SK-N-SH (cell line): ENCODE measurements around the gene TMEM62. TPM values are rescaled to one million over a fixed set of nuclear protein-coding genes. Genes with fewer than 3 reads are reported as not detected.

Source experiments
- CTCF ChIA-PET: fragments of 300-600, 350-600 bp; formaldehyde crosslinking; extraction: SDS; loops from one replicate; lab custom pipeline; 2021; lab: Yijun Ruan, JAX
- POLR2A ChIA-PET: fragments of 350-600 bp; sonication (Branson Sonifier 250); formaldehyde crosslinking; extraction: SDS; loops from one replicate; lab custom pipeline; 2020; ENCODE audit warnings: antibody characterized with exemption, inconsistent platforms; lab: Yijun Ruan, JAX
- DNase-seq: peaks from one replicate; pipeline ENCODE4 v3.0.0; 2012
- H2AFZ ChIP-seq: fragments of 200-600 bp; sonication (generic); 2 replicates; pipeline ENCODE4 v1.8.1; 2016; ENCODE audit warnings: antibody characterized with exemption, mild to moderate bottlenecking, low read depth
- H3F3A ChIP-seq: fragments of 200-600 bp; sonication (generic); replicated peaks from 2 replicates; pipeline ENCODE3; 2016; ENCODE audit warnings: antibody characterized with exemption, mild to moderate bottlenecking; ENCODE audit not compliant: insufficient read depth
- H3K27ac ChIP-seq, 2 experiments: fragments of 200-500 bp in 1 of 2; fragments of 200-600 bp in 1 of 2; sonication (Bioruptor generic) in 1 of 2; sonication (generic), shearing (Covaris generic) in 1 of 2; 2 replicates each; pipeline versions ENCODE4 v1.5.1 to v1.6.1; 2014 to 2016; ENCODE audit warnings: low read depth in 2 of 2, inconsistent platforms in 1 of 2, low read length in 1 of 2, mild to moderate bottlenecking in 1 of 2, mixed read lengths in 1 of 2
- H3K27me3 ChIP-seq: fragments of 200-600 bp; sonication (generic), shearing (Covaris generic); 2 replicates; pipeline ENCODE4 v1.6.1; 2016; ENCODE audit warnings: mixed run types; ENCODE audit not compliant: insufficient read depth
- H3K36me3 ChIP-seq, 2 experiments: fragments of 200-500 bp in 1 of 2; fragments of 200-600 bp in 1 of 2; sonication (Bioruptor generic) in 1 of 2; sonication (generic) in 1 of 2; replicated peaks in 1 of 2; 2 replicates each; pipeline versions ENCODE3 to v1.5.1; 2014 to 2016; ENCODE audit warnings: low read length in 1 of 2, mild to moderate bottlenecking in 1 of 2; ENCODE audit not compliant: insufficient read depth in 2 of 2, control insufficient read depth in 1 of 2
- H3K4me1 ChIP-seq, 2 experiments: fragments of 200-500 bp in 1 of 2; fragments of 200-600 bp in 1 of 2; sonication (Bioruptor generic) in 1 of 2; sonication (generic), shearing (Covaris generic) in 1 of 2; 2 replicates each; pipeline versions ENCODE4 v1.5.1 to v1.6.1; 2014 to 2016; ENCODE audit warnings: low read depth in 1 of 2, low read length in 1 of 2, mixed run types in 1 of 2; ENCODE audit not compliant: insufficient read depth in 2 of 2, control insufficient read depth in 1 of 2
- H3K4me2 ChIP-seq: fragments of 200-600 bp; sonication (generic), shearing (Covaris generic); 2 replicates; pipeline ENCODE4 v1.6.1; 2017; ENCODE audit warnings: mixed run types
- H3K4me3 ChIP-seq, 2 experiments: fragments of 200-500 bp in 1 of 2; fragments of 200-600 bp in 1 of 2; sonication (Bioruptor generic) in 1 of 2; sonication (generic), shearing (Covaris generic) in 1 of 2; 2 replicates each; pipeline versions ENCODE4 v1.5.1 to v1.8.1; 2014 to 2016; ENCODE audit warnings: low read depth in 2 of 2, inconsistent platforms in 1 of 2, low read length in 1 of 2, mild to moderate bottlenecking in 1 of 2, mixed read lengths in 1 of 2, moderate library complexity in 1 of 2
- H3K79me2 ChIP-seq: fragments of 200-600 bp; sonication (generic); 2 replicates; pipeline ENCODE4 v1.8.1; 2017; ENCODE audit warnings: mild to moderate bottlenecking; ENCODE audit not compliant: insufficient read depth
- H3K9ac ChIP-seq: fragments of 200-600 bp; sonication (generic); 2 replicates; pipeline ENCODE4 v1.6.1; 2017; ENCODE audit warnings: mixed run types
- H3K9me2 ChIP-seq: fragments of 200-600 bp; sonication (generic); 2 replicates; pipeline ENCODE4 v1.6.1; 2017; ENCODE audit warnings: mixed run types
- H3K9me3 ChIP-seq: fragments of 200-600 bp; sonication (generic); 2 replicates; pipeline ENCODE4 v1.6.1; 2017; ENCODE audit warnings: mixed run types, mild to moderate bottlenecking, moderate library complexity
- H4K20me1 ChIP-seq: fragments of 200-600 bp; sonication (generic); 2 replicates; pipeline ENCODE4 v1.6.1; 2017; ENCODE audit warnings: mild to moderate bottlenecking, mixed run types; ENCODE audit not compliant: insufficient read depth
- CHD2 ChIP-seq: fragments of 150-350 bp; IDR thresholded peaks from 2 replicates; pipeline ENCODE4 v1.6.1; 2018; ENCODE audit warnings: low read length; ENCODE audit not compliant: partially characterized antibody
- ELF1 ChIP-seq: IDR thresholded peaks from 2 replicates; pipeline ENCODE4 v1.4.0; 2012
- EP300 ChIP-seq, 2 experiments: IDR thresholded peaks; 2 replicates each; pipeline versions ENCODE4 v1.4.0 to v1.6.1; 2012; ENCODE audit warnings: borderline replicate concordance in 1 of 2, low read depth in 1 of 2, low read length in 1 of 2
- FOSL2 ChIP-seq: IDR thresholded peaks from 2 replicates; pipeline ENCODE4 v1.4.0; 2012; ENCODE audit warnings: low read depth, mild to moderate bottlenecking, moderate library complexity, borderline replicate concordance
- GABPA ChIP-seq: IDR thresholded peaks from 2 replicates; pipeline ENCODE4 v1.4.0; 2012; ENCODE audit warnings: low read depth, mild to moderate bottlenecking
- GATA2 ChIP-seq: sonication (generic); formaldehyde crosslinking; IDR thresholded peaks from 2 replicates; pipeline ENCODE4 v1.5.0; 2020; ENCODE audit warnings: mild to moderate bottlenecking, missing genetic modification reagents
- JUND ChIP-seq: IDR thresholded peaks from 2 replicates; pipeline ENCODE4 v1.4.0; 2012
- MEF2A ChIP-seq: IDR thresholded peaks from 2 replicates; pipeline ENCODE4 v1.4.0; 2012; ENCODE audit warnings: low read depth, borderline replicate concordance
- MXI1 ChIP-seq: IDR thresholded peaks from 2 replicates; pipeline ENCODE4 v1.6.1; 2012; ENCODE audit warnings: mild to moderate bottlenecking, low read depth, low read length, improper control_type of control experiment
- NFIC ChIP-seq: IDR thresholded peaks from 2 replicates; pipeline ENCODE4 v1.4.0; 2012; ENCODE audit warnings: borderline replicate concordance
- NRF1 ChIP-seq: IDR thresholded peaks from 2 replicates; pipeline ENCODE4 v1.6.1; 2012; ENCODE audit warnings: low read depth, mild to moderate bottlenecking, low read length
- PBX3 ChIP-seq: IDR thresholded peaks from 2 replicates; pipeline ENCODE4; 2012
- RFX5 ChIP-seq: IDR thresholded peaks from 2 replicates; pipeline ENCODE4 v1.6.1; 2012; ENCODE audit warnings: mild to moderate bottlenecking, improper control_type of control experiment, low read length
- RXRA ChIP-seq: IDR thresholded peaks from 2 replicates; pipeline ENCODE4 v1.4.0; 2012; ENCODE audit warnings: low read depth, mild to moderate bottlenecking, borderline replicate concordance
- SIN3A ChIP-seq: IDR thresholded peaks from 2 replicates; pipeline ENCODE4 v1.6.1; 2012; ENCODE audit warnings: low read depth, mild to moderate bottlenecking, low read length, moderate library complexity, borderline replicate concordance
- TAF1 ChIP-seq: IDR thresholded peaks from 2 replicates; pipeline ENCODE4 v1.6.1; 2012; ENCODE audit warnings: low read depth, mild to moderate bottlenecking, low read length, moderate library complexity, borderline replicate concordance
- TCF12 ChIP-seq: IDR thresholded peaks from 2 replicates; pipeline ENCODE4 v1.4.0; 2012
- TEAD4 ChIP-seq: IDR thresholded peaks from 2 replicates; pipeline ENCODE4 v1.4.0; 2012; ENCODE audit warnings: mild to moderate bottlenecking, borderline replicate concordance; ENCODE audit not compliant: insufficient read depth
- USF1 ChIP-seq: IDR thresholded peaks from 2 replicates; pipeline ENCODE4 v1.4.0; 2012; ENCODE audit warnings: low read depth, borderline replicate concordance
- WGBS: methylation state at CpG from one replicate; pipeline ENCODE4 v1.1.6; 2017; ENCODE audit warnings: low lambda C conversion rate; 5-methylcytosine and 5-hydroxymethylcytosine counted together
- polyA plus RNA-seq, 3 experiments: library from polyadenylated mRNA; depleted of rRNA; stranded (reverse); fragments of >200 nt; gene quantifications; 2 replicates each; pipeline ENCODE4 v1.2.3, GENCODE V29; 2012
- TF ChIP-seq, protein P1 (sequence below): fragments of 150-350 bp; IDR thresholded peaks from 2 replicates; pipeline ENCODE4 v1.6.1; 2017; ENCODE audit warnings: antibody characterized with exemption, low read length, low read depth, borderline replicate concordance
- TF ChIP-seq, protein P2 (sequence below): IDR thresholded peaks from 2 replicates; pipeline ENCODE4 v1.6.1; 2012; ENCODE audit warnings: mild to moderate bottlenecking, low read depth, low read length, moderate library complexity

Gene TMEM62
- polyA plus RNA-seq, 1 of the 3 experiments (the other 2 are of a cell fraction): 3.3 TPM

DNA sequence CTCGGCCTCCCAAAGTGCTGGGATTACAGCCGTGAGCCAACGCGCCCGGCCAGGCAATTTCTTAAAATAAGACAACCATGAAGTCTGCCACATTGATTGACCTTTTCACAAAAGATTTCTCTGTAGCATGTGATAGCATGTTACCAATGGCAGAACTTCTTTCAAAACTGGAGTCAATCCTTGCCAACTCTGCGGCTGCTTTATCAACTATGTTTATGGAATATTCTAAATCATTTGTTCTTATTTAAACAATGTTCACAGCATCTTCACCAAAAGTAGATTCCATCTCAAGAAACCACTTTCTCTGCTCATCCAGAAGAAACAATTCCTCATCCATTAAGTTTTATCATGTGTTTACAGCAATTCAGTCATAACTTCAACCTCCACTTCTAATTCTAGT, 37.0 kb upstream of the TMEM62 start (continued):
- TF ChIP-seq CHD2: no peak
- TF ChIP-seq, protein P1, sequence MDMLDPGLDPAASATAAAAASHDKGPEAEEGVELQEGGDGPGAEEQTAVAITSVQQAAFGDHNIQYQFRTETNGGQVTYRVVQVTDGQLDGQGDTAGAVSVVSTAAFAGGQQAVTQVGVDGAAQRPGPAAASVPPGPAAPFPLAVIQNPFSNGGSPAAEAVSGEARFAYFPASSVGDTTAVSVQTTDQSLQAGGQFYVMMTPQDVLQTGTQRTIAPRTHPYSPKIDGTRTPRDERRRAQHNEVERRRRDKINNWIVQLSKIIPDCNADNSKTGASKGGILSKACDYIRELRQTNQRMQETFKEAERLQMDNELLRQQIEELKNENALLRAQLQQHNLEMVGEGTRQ: no peak
- no peak for TF ChIP-seq JUND
- no peak for TF ChIP-seq TAF1
- no peak for TF ChIP-seq MXI1
- TF ChIP-seq TCF12: no peak
- TF ChIP-seq EP300 (IDR thresholded peaks at IDR 0.05; ENCODE audit: borderline replicate concordance in 1 of 2, low read depth in 1 of 2, low read length in 1 of 2): no peak
- TF ChIP-seq ELF1: no peak

DNA sequence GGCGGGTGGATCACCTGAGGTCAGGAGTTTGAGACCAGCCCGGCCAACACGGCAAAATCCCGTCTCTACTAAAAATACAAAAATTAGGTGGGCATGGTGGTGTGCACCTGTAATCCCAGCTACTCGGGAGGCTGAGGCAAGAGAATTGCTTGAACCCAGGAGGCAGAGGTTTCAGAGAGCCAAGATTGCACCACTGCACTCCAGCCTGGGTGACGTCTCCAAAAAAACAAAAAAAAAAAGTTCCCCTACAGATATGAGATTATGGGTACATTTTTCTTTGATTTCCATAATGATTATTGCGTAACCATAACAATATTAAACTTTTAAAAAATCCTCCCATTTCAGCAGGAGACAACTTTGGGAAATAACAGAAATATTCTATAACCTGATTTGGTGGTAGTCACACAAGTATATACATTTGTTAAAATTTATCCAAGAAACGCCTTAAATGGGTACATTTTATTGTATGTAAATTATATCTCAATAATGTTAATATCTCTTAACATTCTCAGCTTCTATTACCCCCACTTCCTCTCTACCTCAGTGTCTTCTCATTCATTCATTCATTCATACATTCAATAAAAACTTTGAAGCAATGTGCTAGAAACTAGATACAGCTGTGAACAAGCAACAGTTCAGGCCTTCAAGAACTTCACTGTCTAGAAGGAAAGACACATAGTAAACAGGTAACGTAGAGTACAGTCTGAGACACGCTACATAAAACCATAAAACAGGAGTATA, 34.1 kb upstream of the TMEM62 start:
- Histone ChIP-seq H3K9me3 (no peaks in the 10 kb centered on the region), H3K9ac (no peak overlapping the region), H3K79me2 (peaks cover 97% of the 10 kb centered on the region), H3K27me3 (no peaks in the 10 kb centered on the region), H3K27ac (no peak overlapping the region), H3K4me1 (peaks cover 0 to 1% of the 10 kb centered on the region in 2 experiments; a peak in 3 of 4 replicates), H4K20me1 (peaks cover 5% of the 10 kb centered on the region; the same call in 1 of the 2 replicates), H3K36me3 (peaks cover 7 to 14% of the 10 kb centered on the region in 2 experiments), H3K4me3 (no peak overlapping the region), H3K4me2 (no peak overlapping the region), H3F3A (no peaks in the 10 kb centered on the region), H2AFZ (no peak overlapping the region), H3K9me2 (no peaks in the 10 kb centered on the region)
- no peak for DNase-seq
- POLR2A ChIA-PET: no interaction called here
- no peak for TF ChIP-seq RFX5
- TF ChIP-seq SIN3A: no peak
- no peak for TF ChIP-seq MEF2A
- no peak for TF ChIP-seq TEAD4
- no peak for TF ChIP-seq GABPA
- no peak for TF ChIP-seq EP300 (IDR thresholded peaks at IDR 0.05; ENCODE audit: borderline replicate concordance in 1 of 2, low read depth in 1 of 2, low read length in 1 of 2)
- no peak for TF ChIP-seq ELF1
- no peak for TF ChIP-seq PBX3
- no peak for TF ChIP-seq NRF1
- TF ChIP-seq USF1: no peak
- TF ChIP-seq RXRA: no peak
- TF ChIP-seq CHD2: no peak
- TF ChIP-seq NFIC: no peak
- TF ChIP-seq, protein P1: no peak
- TF ChIP-seq, protein P2, sequence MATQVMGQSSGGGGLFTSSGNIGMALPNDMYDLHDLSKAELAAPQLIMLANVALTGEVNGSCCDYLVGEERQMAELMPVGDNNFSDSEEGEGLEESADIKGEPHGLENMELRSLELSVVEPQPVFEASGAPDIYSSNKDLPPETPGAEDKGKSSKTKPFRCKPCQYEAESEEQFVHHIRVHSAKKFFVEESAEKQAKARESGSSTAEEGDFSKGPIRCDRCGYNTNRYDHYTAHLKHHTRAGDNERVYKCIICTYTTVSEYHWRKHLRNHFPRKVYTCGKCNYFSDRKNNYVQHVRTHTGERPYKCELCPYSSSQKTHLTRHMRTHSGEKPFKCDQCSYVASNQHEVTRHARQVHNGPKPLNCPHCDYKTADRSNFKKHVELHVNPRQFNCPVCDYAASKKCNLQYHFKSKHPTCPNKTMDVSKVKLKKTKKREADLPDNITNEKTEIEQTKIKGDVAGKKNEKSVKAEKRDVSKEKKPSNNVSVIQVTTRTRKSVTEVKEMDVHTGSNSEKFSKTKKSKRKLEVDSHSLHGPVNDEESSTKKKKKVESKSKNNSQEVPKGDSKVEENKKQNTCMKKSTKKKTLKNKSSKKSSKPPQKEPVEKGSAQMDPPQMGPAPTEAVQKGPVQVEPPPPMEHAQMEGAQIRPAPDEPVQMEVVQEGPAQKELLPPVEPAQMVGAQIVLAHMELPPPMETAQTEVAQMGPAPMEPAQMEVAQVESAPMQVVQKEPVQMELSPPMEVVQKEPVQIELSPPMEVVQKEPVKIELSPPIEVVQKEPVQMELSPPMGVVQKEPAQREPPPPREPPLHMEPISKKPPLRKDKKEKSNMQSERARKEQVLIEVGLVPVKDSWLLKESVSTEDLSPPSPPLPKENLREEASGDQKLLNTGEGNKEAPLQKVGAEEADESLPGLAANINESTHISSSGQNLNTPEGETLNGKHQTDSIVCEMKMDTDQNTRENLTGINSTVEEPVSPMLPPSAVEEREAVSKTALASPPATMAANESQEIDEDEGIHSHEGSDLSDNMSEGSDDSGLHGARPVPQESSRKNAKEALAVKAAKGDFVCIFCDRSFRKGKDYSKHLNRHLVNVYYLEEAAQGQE: no peak
- no peak for TF ChIP-seq GATA2 (CRISPR knock-in tag)
- no peak for TF ChIP-seq FOSL2
- CTCF ChIA-PET: no interaction called here
- 98% methylated on average over 6 of the region's 10 CpGs for WGBS
